GM19240 (cell line): Measurements from ENCODE around the gene IL27RA.

ENCODE experiments used
- DNase-seq: peaks from one replicate; pipeline ENCODE4 v3.0.0; 2011; ENCODE audit warnings: low spot score; ENCODE audit not compliant: insufficient read length

The IL27RA gene

GRCh38 chr19:14085309-14085995 lies 53.9 kb downstream of the IL27RA start, which contains the start of gene C19orf67:
TSS of gene C19orf67 (minus strand) at chr19:14085783. CDS start at chr19:14085627, 156 bp downstream.
- no peak for DNase-seq

GRCh38 chr19:14086098-14086497 lies 54.5 kb downstream of the IL27RA start:
- DNase-seq: no peak

GRCh38 chr19:14088634-14089411 lies 57.3 kb downstream of the IL27RA start:
- no peak for DNase-seq

- DNase-seq: no peak
These were observed 57.8 kb downstream of the IL27RA start for GRCh38 chr19:14089412-14089661.

GRCh38 chr19:14089662-14090508 lies 58.3 kb downstream of the IL27RA start:
- DNase-seq: peak; percentile 72

- DNase-seq: peak; percentile 84
These were observed 59.0 kb downstream of the IL27RA start, which contains the start of gene SAMD1 for GRCh38 chr19:14090509-14091080. TSS of gene SAMD1 (minus strand) at chr19:14090751.

GRCh38 chr19:14091081-14091812 lies 59.7 kb downstream of the IL27RA start:
- peak; percentile 83 for DNase-seq

- DNase-seq: peak; percentile 66
These were observed 60.4 kb downstream of the IL27RA start for GRCh38 chr19:14091813-14092462.

GRCh38 chr19:14093117-14093823 lies 61.7 kb downstream of the IL27RA start:
- DNase-seq: no peak

GRCh38 chr19:14094854-14095253 lies 63.3 kb downstream of the IL27RA start:
- DNase-seq: no peak

- no peak for DNase-seq
These were observed 64.9 kb downstream of the IL27RA start for GRCh38 chr19:14096272-14096992.

GRCh38 chr19:14097532-14098151 lies 66.1 kb downstream of the IL27RA start:
- DNase-seq: no peak

GRCh38 chr19:14101003-14101545 lies 69.5 kb downstream of the IL27RA start:
- no peak for DNase-seq

- DNase-seq: no peak
These were observed 70.6 kb downstream of the IL27RA start for GRCh38 chr19:14102102-14102696.

- no peak for DNase-seq
These were observed 71.2 kb downstream of the IL27RA start for GRCh38 chr19:14102756-14103155.
